ENCODE measurements around the gene ETFRF1. TPM values are rescaled to one million over a fixed set of nuclear protein-coding genes. Genes with fewer than 3 reads are reported as not detected.

The ETFRF1 gene
- total RNA-seq, 1 donor = 27.2 TPM

Other genes with a start within 250 kb of the ETFRF1 start
- 199 and 229 TPM in 2 replicates for gene BCAT1, start 246.1 kb upstream of the ETFRF1 start, total RNA-seq
- under 0.01 TPM in 1 of 2 replicates, not detected in the other for gene DNAI7, start 77 bp upstream of the ETFRF1 start, total RNA-seq
- 15.1 and 19.9 TPM in 2 replicates for gene KRAS, start 55.7 kb downstream of the ETFRF1 start, total RNA-seq